Keratinocyte (primary cell): Measurements from ENCODE around the gene PJA2. TPM values are rescaled to one million over a fixed set of nuclear protein-coding genes. Genes with fewer than 3 reads are reported as not detected.

Experiments
- DNase-seq: peaks from one replicate; pipeline ENCODE4 v3.0.0-alpha.2; 2011; ENCODE audit warnings: low read depth, missing footprints, low spot score
- FAIRE-seq: peaks from 2 replicates; lab custom pipeline; 2011; peaks lifted over from hg19 to GRCh38; lab: Jason Lieb, UNC
- H2AFZ ChIP-seq: 2 replicates; pipeline ENCODE4 v1.6.0; 2012; ENCODE audit warnings: low read length, control low read depth, inconsistent platforms; ENCODE audit not compliant: control insufficient read depth
- H3K27ac ChIP-seq: 2 replicates; pipeline ENCODE4 v1.5.1; 2011; ENCODE audit warnings: low read length; ENCODE audit not compliant: control insufficient read depth, insufficient read depth
- H3K27me3 ChIP-seq: 3 replicates; pipeline ENCODE4 v1.6.0; 2011; ENCODE audit warnings: low read length; ENCODE audit not compliant: control insufficient read depth, insufficient read depth; ENCODE audit errors: extremely low read depth
- H3K36me3 ChIP-seq, 2 experiments: 2 replicates in 1 of 2; 3 replicates in 1 of 2; pipeline ENCODE4 v1.5.1; 2011; ENCODE audit warnings: low read length in 2 of 2, mild to moderate bottlenecking in 1 of 2; ENCODE audit not compliant: control insufficient read depth in 2 of 2, insufficient read depth in 2 of 2; ENCODE audit errors: extremely low read depth in 1 of 2
- H3K4me1 ChIP-seq: 3 replicates; pipeline ENCODE4 v1.5.1; 2011; ENCODE audit warnings: low read length; ENCODE audit not compliant: control insufficient read depth, insufficient read depth; ENCODE audit errors: extremely low read depth
- H3K4me2 ChIP-seq: 3 replicates; pipeline ENCODE4 v1.6.0; 2011; ENCODE audit warnings: low read depth, low read length; ENCODE audit not compliant: control insufficient read depth, insufficient read depth; ENCODE audit errors: extremely low read depth
- H3K4me3 ChIP-seq, 3 experiments: fragments of 200-600 bp in 1 of 3; sonication (generic) in 1 of 3; 2 replicates in 2 of 3; 3 replicates in 1 of 3; pipeline ENCODE4 v1.5.1; 2011 to 2016; ENCODE audit warnings: low read length in 3 of 3, mild to moderate bottlenecking in 3 of 3, control low read depth in 2 of 3, inconsistent platforms in 1 of 3, low read depth in 1 of 3, mixed read lengths in 1 of 3, mixed run types in 1 of 3, moderate library complexity in 1 of 3; ENCODE audit not compliant: control insufficient read depth in 2 of 3, insufficient read depth in 2 of 3; ENCODE audit errors: extremely low read depth in 1 of 3
- H3K79me2 ChIP-seq: 2 replicates; pipeline ENCODE4 v1.6.0; 2012; ENCODE audit warnings: low read length; ENCODE audit not compliant: control insufficient read depth, insufficient read depth
- H3K9ac ChIP-seq: 3 replicates; pipeline ENCODE4 v1.6.0; 2011; ENCODE audit warnings: low read length; ENCODE audit not compliant: control insufficient read depth, insufficient read depth; ENCODE audit errors: extremely low read depth
- H3K9me1 ChIP-seq: 3 replicates; pipeline ENCODE4 v1.6.0; 2011; ENCODE audit warnings: low read length; ENCODE audit not compliant: control insufficient read depth, insufficient read depth; ENCODE audit errors: extremely low read depth
- H3K9me3 ChIP-seq: 2 replicates; pipeline ENCODE4 v1.5.1; 2012; ENCODE audit warnings: low read depth, low read length; ENCODE audit not compliant: control insufficient read depth
- H4K20me1 ChIP-seq: 3 replicates; pipeline ENCODE4 v1.6.0; 2011; ENCODE audit warnings: low read length; ENCODE audit not compliant: control insufficient read depth, insufficient read depth; ENCODE audit errors: extremely low read depth
- EZH2 ChIP-seq: IDR thresholded peaks from one replicate; pipeline ENCODE4 v1.6.1; 2012; ENCODE audit warnings: inconsistent platforms, mild to moderate bottlenecking, low read length, moderate library complexity
- dilution Hi-C: fragments of 300-500 bp; cut with MboI; formaldehyde crosslinking; loops from one replicate; pipeline ENCODE4 v1.7.0; 2020; ENCODE audit warnings: low sequenced_read_pairs; ENCODE audit not compliant: extremely low pct_ligation_motif_present
- polyA plus RNA-seq, 5 experiments: library from polyadenylated mRNA; depleted of rRNA in 3 of 5; stranded (reverse) in 3 of 5; stranded (forward) in 1 of 5; unstranded in 1 of 5; fragments of >200 nt; gene quantifications; 1 replicate in 1 of 5; 2 replicates in 3 of 5; 3 replicates in 1 of 5; pipeline versions ENCODE4 v1.2.1 to v1.2.3, GENCODE V29; 2011 to 2012; ENCODE audit warnings: missing spikeins in 2 of 5, low read depth in 1 of 5, low replicate concordance in 1 of 5
- TF ChIP-seq, protein P1 (sequence below), 3 experiments: IDR thresholded peaks in 1 of 3; conservative IDR thresholded peaks in 1 of 3; optimal IDR thresholded peaks in 1 of 3; 2 replicates in 2 of 3; 3 replicates in 1 of 3; pipeline versions ENCODE3 to v1.5.1; 2011; ENCODE audit warnings: low read length in 3 of 3, mild to moderate bottlenecking in 3 of 3, moderate library complexity in 2 of 3, control low read depth in 1 of 3, inconsistent platforms in 1 of 3; ENCODE audit not compliant: insufficient read depth in 2 of 3; ENCODE audit errors: extremely low read depth in 1 of 3

PJA2 gene
- polyA plus RNA-seq, 1 donor (not counting 4 experiments of a cell fraction or from before 2014, with no cell fraction given), result 49.3 TPM

DNA sequence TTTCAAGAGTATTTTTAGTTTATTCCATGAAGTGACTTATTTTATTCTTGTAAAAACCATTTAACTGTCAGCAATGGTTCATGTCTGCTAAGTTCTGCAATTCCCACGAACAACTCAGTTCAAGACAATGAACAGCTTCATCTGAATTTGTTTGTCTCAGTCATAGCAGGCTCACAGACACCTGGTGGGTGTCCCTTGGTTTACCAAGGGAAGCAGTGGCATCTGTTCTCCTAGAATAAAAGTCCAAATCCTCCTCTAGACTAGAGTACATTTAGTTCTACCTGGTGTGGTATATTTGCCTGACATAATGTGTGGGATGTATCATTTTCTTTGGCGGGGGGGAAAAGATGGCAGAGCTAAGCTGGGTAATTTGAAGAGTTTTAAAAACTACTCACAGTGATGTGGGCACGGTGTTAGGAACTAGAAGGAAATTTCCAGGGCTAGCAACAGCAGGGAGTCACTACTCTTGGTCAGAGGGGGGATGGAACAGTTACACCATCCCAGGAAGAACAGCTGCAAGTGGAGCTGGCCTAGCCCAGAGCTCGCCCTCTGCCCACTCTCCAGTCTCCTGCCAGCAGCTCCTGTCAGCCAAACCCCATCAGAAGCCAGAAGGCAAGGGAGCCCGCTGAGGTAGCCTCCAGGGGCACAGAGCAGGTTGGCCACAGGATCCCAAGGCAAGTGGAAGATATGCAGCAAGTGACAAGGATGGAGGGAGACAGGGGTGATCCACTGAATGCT lies 100.3 kb downstream of the PJA2 start:
- Histone ChIP-seq H3K36me3 (no peaks in the 10 kb centered on the region), H2AFZ (no peak overlapping the region), H3K4me1 (no peaks in the 10 kb centered on the region), H3K27me3 (peaks cover 6% of the 10 kb centered on the region), H3K4me3 (no peak overlapping the region), H3K79me2 (no peaks in the 10 kb centered on the region), H3K4me2 (no peak overlapping the region), H3K9me1 (no peaks in the 10 kb centered on the region), H3K9me3 (no peaks in the 10 kb centered on the region), H4K20me1 (no peaks in the 10 kb centered on the region), H3K9ac (no peak overlapping the region), H3K27ac (no peak overlapping the region)
- dilution Hi-C loops, result loop anchor here (25.0 kb wide), 1 partner anchor 97 kb away; no protein-coding TSS in a partner anchor
- TF ChIP-seq, protein P1, sequence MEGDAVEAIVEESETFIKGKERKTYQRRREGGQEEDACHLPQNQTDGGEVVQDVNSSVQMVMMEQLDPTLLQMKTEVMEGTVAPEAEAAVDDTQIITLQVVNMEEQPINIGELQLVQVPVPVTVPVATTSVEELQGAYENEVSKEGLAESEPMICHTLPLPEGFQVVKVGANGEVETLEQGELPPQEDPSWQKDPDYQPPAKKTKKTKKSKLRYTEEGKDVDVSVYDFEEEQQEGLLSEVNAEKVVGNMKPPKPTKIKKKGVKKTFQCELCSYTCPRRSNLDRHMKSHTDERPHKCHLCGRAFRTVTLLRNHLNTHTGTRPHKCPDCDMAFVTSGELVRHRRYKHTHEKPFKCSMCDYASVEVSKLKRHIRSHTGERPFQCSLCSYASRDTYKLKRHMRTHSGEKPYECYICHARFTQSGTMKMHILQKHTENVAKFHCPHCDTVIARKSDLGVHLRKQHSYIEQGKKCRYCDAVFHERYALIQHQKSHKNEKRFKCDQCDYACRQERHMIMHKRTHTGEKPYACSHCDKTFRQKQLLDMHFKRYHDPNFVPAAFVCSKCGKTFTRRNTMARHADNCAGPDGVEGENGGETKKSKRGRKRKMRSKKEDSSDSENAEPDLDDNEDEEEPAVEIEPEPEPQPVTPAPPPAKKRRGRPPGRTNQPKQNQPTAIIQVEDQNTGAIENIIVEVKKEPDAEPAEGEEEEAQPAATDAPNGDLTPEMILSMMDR (optimal IDR thresholded peaks at IDR 0.05 in 1 of 3, IDR thresholded peaks at IDR 0.05 in 1 of 3, conservative IDR thresholded peaks at IDR 0.05 in 1 of 3; ENCODE audit: extremely low read depth in 1 of 3, insufficient read depth in 2 of 3, low read length in 3 of 3), result no peak
- TF ChIP-seq EZH2, result no peak
- DNase-seq (no peak), FAIRE-seq (no peak)

DNA sequence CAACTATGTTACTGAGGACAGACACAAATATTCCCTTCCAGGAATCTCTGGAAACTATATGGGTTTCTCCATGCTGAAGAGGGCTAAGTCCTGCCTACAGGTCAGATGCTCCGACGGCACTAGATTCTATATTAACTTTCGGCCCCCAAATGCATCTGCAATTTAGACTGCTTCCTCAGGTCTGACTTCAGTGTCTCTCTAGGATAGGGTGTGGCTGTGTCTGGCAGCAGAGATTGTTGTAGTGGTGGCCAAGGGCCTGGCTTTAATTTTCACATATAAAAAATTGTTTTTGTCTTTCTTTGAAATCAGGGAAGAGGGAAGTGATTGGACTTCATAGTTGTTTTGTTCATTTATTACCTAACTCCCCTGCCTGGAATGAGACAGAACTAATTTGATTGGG lies 101.8 kb downstream of the PJA2 start:
- FAIRE-seq (no peak), DNase-seq (no peak)
- H3K79me2 ChIP-seq, result no peaks in the 10 kb centered on the region
- H4K20me1 ChIP-seq, result no peaks in the 10 kb centered on the region
- H3K4me3 ChIP-seq, result no peak overlapping the region
- H3K36me3 ChIP-seq, result no peaks in the 10 kb centered on the region
- no peak overlapping the region for H2AFZ ChIP-seq
- H3K9ac ChIP-seq, result no peak overlapping the region
- dilution Hi-C loops, result loop anchor here (25.0 kb wide), 1 partner anchor 96 kb away; no protein-coding TSS in a partner anchor
- no peaks in the 10 kb centered on the region for H3K4me1 ChIP-seq
- TF ChIP-seq EZH2, result no peak
- TF ChIP-seq, protein P1 (optimal IDR thresholded peaks at IDR 0.05 in 1 of 3, IDR thresholded peaks at IDR 0.05 in 1 of 3, conservative IDR thresholded peaks at IDR 0.05 in 1 of 3; ENCODE audit: extremely low read depth in 1 of 3, insufficient read depth in 2 of 3, low read length in 3 of 3), result no peak
- no peaks in the 10 kb centered on the region for H3K9me1 ChIP-seq
- no peaks in the 10 kb centered on the region for H3K9me3 ChIP-seq
- H3K27me3 ChIP-seq, result peaks cover 6% of the 10 kb centered on the region
- H3K27ac ChIP-seq, result no peak overlapping the region
- H3K4me2 ChIP-seq, result no peak overlapping the region
